Left lung (tissue), 10 donors: ENCODE results near the gene NDUFAF2. TPM values are rescaled to one million over a fixed set of nuclear protein-coding genes. Genes with fewer than 3 reads are reported as not detected.

Source experiments
- ATAC-seq: fragments of 200-7000 bp; cut with Tn5 transposase; one replicate; pipeline ENCODE4 v1.9.1; 2020; ENCODE audit warnings: moderate library complexity
- DNase-seq, 4 donors: peaks; one replicate each; pipeline ENCODE4 v3.0.0-alpha.2; 2013 to 2020
- H3K27ac ChIP-seq, 2 donors: fragments of 200-600 bp; sonication (generic) in 1 of 2; one replicate each; pipeline versions ENCODE4 v1.5.0 to v1.8.0; 2020 to 2021
- H3K27me3 ChIP-seq, 2 donors: fragments of 200-600 bp; sonication (generic) in 1 of 2; one replicate each; pipeline versions ENCODE4 v1.5.0 to v1.8.0; 2020 to 2021
- H3K36me3 ChIP-seq, 2 donors: fragments of 200-600 bp; sonication (generic) in 1 of 2; one replicate each; pipeline versions ENCODE4 v1.5.0 to v1.8.0; 2020 to 2021
- H3K4me1 ChIP-seq, 2 donors: fragments of 200-600 bp; one replicate each; pipeline ENCODE4 v1.8.0; 2021
- H3K4me3 ChIP-seq, 2 donors: fragments of 200-600 bp; sonication (generic) in 1 of 2; one replicate each; pipeline versions ENCODE4 v1.5.0 to v1.8.0; 2020 to 2021; ENCODE audit warnings: mild to moderate bottlenecking in 1 of 2
- H3K9me3 ChIP-seq, 2 donors: fragments of 200-600 bp; sonication (generic) in 1 of 2; one replicate each; pipeline versions ENCODE4 v1.5.0 to v1.8.0; 2020 to 2021
- intact Hi-C, 2 donors: fragments of 100-400 bp; cut with DNase I; formaldehyde crosslinking; loops; one replicate each; pipeline versions ENCODE4 v1.11.2 to v1.14.2; 2022
- polyA plus RNA-seq, 6 donors: library from polyadenylated mRNA; unstranded; fragments of 120-200 nt; gene quantifications; one replicate each; pipeline ENCODE4 v1.2.1, GENCODE V29; 2013; ENCODE audit not compliant: insufficient read length in 6 of 6
- total RNA-seq, 2 donors: library from RNA; stranded (reverse); fragmentation: NEBNext Ultra II Directional; extraction: Animal tissue kit (Norgen Biotek cat#: 25700); gene quantifications; one replicate each; pipeline ENCODE4 v1.2.1, GENCODE V29; 2021
- TF ChIP-seq, protein P1 (sequence below), 2 donors: fragments of 200-600 bp; sonication (generic) in 1 of 2; IDR thresholded peaks; one replicate each; pipeline versions ENCODE4 v1.5.0 to v1.8.0; 2021; ENCODE audit warnings: antibody characterized with exemption in 2 of 2
- donor health status: DM: no; HTN: yes; CAD: no.
- donor health status: DM: no; HTN: no; CAD: no.

Gene NDUFAF2
- total and polyA plus RNA-seq, 8 donors = 18.4 to 32.7 (median 28.6) TPM

DNA sequence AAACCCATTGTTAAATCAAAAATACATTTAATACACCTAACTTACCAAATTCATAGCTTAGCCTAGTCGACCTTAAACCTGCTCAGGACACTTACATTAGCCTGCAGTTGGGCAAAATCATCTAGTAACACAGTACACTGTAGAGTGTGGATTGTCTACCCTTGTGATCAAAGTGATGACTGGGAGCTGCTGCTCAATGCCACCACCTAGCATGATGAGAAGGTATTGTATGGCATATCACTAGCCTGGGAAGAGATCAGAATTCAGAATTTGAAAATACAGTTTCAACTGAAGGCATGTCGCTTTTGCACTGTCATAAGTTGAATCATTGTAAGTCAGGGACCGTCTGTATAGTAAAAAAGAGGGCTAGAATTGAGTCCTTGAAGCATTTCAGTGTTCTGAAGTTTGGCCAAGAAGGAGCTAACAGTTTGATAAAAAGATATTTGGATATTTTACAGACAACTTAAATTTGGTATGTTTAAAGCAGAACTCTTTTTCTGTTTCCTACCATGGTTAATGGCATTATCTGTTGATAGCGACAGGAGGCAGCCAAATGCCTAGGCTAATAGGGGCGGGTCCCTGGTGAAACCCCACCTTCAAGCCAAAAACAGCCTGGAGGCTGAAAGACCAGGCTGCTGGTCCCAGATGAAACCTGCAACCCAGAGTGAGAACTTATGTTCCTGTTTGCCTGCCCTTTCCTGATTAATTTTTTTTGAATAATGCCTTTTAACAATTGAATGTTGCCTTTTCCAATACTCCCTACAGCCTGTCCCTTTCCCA, 194.3 kb downstream of the NDUFAF2 start:
- intact Hi-C loops = no loop called here
- no peaks in the 10 kb centered on the region for H3K27me3 ChIP-seq
- TF ChIP-seq, protein P1, sequence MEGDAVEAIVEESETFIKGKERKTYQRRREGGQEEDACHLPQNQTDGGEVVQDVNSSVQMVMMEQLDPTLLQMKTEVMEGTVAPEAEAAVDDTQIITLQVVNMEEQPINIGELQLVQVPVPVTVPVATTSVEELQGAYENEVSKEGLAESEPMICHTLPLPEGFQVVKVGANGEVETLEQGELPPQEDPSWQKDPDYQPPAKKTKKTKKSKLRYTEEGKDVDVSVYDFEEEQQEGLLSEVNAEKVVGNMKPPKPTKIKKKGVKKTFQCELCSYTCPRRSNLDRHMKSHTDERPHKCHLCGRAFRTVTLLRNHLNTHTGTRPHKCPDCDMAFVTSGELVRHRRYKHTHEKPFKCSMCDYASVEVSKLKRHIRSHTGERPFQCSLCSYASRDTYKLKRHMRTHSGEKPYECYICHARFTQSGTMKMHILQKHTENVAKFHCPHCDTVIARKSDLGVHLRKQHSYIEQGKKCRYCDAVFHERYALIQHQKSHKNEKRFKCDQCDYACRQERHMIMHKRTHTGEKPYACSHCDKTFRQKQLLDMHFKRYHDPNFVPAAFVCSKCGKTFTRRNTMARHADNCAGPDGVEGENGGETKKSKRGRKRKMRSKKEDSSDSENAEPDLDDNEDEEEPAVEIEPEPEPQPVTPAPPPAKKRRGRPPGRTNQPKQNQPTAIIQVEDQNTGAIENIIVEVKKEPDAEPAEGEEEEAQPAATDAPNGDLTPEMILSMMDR (IDR thresholded peaks at IDR 0.05) = no peak
- no peak overlapping the region for H3K27ac ChIP-seq
- H3K4me1 ChIP-seq = no peaks in the 10 kb centered on the region
- no peaks in the 10 kb centered on the region for H3K36me3 ChIP-seq
- ATAC-seq (no peak), DNase-seq (no peak)
- H3K9me3 ChIP-seq = no peaks in the 10 kb centered on the region
- no peak overlapping the region for H3K4me3 ChIP-seq

DNA sequence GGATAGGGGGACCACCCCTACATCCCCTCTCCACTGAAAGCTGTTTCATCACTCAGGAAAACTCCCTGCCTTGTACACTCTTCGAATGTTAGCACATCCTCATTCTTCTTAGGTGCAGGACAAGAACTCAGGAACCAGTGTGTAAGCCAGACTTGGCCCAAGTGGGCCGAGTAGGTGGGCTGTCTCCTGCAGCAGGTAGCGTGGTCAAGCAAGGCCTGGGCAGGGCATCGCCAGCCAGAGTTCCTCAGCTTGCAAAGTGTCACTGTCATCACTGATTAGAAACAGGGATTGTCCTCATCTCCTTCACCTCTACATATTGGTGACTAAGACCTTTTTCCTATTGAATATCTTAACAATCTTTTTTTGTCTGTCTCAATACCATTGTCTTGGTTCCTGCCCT, 194.9 kb downstream of the NDUFAF2 start:
- Histone ChIP-seq H3K4me1 (no peaks in the 10 kb centered on the region), H3K9me3 (no peaks in the 10 kb centered on the region), H3K27ac (no peak overlapping the region), H3K27me3 (no peaks in the 10 kb centered on the region), H3K4me3 (no peak overlapping the region), H3K36me3 (no peaks in the 10 kb centered on the region)
- intact Hi-C loops = no loop called here
- DNase-seq = no peak
- TF ChIP-seq, protein P1 (IDR thresholded peaks at IDR 0.05) = no peak
- no peak for ATAC-seq

DNA sequence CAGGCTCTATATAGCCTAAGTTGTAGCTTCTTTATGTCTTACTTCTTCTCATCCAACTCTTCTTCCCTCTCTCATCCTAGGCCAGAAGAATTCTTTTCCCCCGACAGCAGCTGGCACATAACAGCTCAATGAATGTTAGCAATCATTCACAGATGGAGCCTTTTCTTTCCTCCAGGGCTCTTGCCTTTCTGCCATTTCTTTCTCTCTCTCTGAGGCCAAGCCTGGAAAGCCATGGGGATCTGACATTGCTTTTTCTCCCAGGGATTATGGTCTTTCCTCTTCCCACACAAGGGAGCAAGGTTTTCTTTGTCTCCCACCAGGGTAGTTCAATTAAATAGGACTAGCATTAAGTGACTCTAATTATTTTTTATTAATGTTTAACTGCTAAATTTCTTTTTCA, 196.8 kb downstream of the NDUFAF2 start:
- Histone ChIP-seq H3K9me3 (no peaks in the 10 kb centered on the region), H3K27me3 (no peaks in the 10 kb centered on the region), H3K27ac (no peak overlapping the region), H3K4me1 (no peaks in the 10 kb centered on the region), H3K36me3 (no peaks in the 10 kb centered on the region), H3K4me3 (no peak overlapping the region)
- TF ChIP-seq, protein P1 (IDR thresholded peaks at IDR 0.05) = no peak
- ATAC-seq (no peak), DNase-seq (no peak)
- intact Hi-C loops = no loop called here

DNA sequence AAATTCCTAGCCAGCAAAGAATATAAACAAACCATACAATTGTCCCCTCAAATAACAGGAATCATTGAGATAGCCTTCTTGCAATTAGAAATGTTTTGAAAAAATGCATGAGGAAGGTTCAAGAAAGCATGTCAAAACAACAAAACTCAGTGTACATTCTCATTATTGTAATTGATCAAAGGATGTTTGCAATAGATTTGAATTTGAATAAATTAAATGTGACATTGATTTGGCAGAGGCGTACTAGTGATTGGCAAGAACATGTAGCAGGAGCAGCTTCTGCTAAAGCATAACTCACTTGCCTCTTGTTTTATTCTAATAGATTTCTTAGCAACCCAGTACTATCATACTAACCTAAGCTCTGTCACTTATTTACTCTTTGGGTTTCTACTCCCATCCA, 197.4 kb downstream of the NDUFAF2 start:
- intact Hi-C loops = no loop called here
- Histone ChIP-seq H3K4me1 (no peaks in the 10 kb centered on the region), H3K27me3 (no peaks in the 10 kb centered on the region), H3K9me3 (no peaks in the 10 kb centered on the region), H3K36me3 (no peaks in the 10 kb centered on the region), H3K4me3 (no peak overlapping the region), H3K27ac (no peak overlapping the region)
- DNase-seq (no peak), ATAC-seq (no peak)
- TF ChIP-seq, protein P1 (IDR thresholded peaks at IDR 0.05) = no peak

DNA sequence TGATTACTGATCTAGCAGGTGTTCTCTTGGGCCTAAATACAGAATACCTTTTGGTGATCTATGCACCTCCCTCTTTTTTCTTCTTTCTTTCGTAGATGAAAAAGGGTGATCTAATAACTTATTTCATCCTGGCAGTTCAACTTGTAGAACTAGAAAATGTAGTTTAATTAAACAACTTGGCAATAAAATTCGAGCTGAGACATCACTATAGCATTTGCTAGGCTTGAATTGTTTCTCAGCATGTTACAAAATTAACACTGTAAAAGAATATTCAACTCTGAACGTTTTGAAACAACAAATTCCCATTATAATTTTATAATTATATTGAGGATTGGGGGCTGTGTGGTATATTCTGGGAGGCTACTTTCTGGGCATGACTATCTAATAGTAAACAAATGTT, 197.8 kb downstream of the NDUFAF2 start:
- DNase-seq = no peak

More for the DNA sequence above, 197.8 kb downstream of the NDUFAF2 start:
- Histone ChIP-seq H3K27me3 (no peaks in the 10 kb centered on the region), H3K27ac (no peak overlapping the region), H3K4me3 (no peak overlapping the region), H3K4me1 (no peaks in the 10 kb centered on the region), H3K9me3 (no peaks in the 10 kb centered on the region), H3K36me3 (no peaks in the 10 kb centered on the region)
- TF ChIP-seq, protein P1 (IDR thresholded peaks at IDR 0.05) = no peak
- ATAC-seq = no peak
- intact Hi-C loops = no loop called here
